Tibial nerve (tissue), 4 donors: ENCODE measurements around the gene PPARGC1A.

Experiments
- EP300 ChIP-seq, 2 donors: sonication (generic); formaldehyde crosslinking; IDR thresholded peaks; one replicate each; pipeline ENCODE4 v1.6.1; 2017; ENCODE audit warnings: antibody characterized with exemption in 2 of 2, mild to moderate bottlenecking in 1 of 2
- POLR2A ChIP-seq, 2 donors: fragments of 450-650 bp; IDR thresholded peaks; one replicate each; pipeline ENCODE4 v1.6.1; 2017; ENCODE audit warnings: antibody characterized with exemption in 2 of 2, mild to moderate bottlenecking in 2 of 2, moderate library complexity in 2 of 2
- TF ChIP-seq, protein P1 (sequence below), 5 experiments: fragments of 200-600 bp in 3 of 5; fragments of 450-650 bp in 2 of 5; sonication (generic) in 3 of 5; IDR thresholded peaks; one replicate each; pipeline ENCODE4 v1.5.1; 2016 to 2019; ENCODE audit warnings: antibody characterized with exemption in 5 of 5, mild to moderate bottlenecking in 3 of 5, moderate library complexity in 2 of 5

GRCh38 chr4:23881052-23881501 lies 8.8 kb downstream of the PPARGC1A start:
- TF ChIP-seq, protein P1, sequence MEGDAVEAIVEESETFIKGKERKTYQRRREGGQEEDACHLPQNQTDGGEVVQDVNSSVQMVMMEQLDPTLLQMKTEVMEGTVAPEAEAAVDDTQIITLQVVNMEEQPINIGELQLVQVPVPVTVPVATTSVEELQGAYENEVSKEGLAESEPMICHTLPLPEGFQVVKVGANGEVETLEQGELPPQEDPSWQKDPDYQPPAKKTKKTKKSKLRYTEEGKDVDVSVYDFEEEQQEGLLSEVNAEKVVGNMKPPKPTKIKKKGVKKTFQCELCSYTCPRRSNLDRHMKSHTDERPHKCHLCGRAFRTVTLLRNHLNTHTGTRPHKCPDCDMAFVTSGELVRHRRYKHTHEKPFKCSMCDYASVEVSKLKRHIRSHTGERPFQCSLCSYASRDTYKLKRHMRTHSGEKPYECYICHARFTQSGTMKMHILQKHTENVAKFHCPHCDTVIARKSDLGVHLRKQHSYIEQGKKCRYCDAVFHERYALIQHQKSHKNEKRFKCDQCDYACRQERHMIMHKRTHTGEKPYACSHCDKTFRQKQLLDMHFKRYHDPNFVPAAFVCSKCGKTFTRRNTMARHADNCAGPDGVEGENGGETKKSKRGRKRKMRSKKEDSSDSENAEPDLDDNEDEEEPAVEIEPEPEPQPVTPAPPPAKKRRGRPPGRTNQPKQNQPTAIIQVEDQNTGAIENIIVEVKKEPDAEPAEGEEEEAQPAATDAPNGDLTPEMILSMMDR (IDR thresholded peaks at IDR 0.05) = no peak
- TF ChIP-seq EP300 (IDR thresholded peaks at IDR 0.05) (no peak), POLR2A (IDR thresholded peaks at IDR 0.05) (no peak)
